Neural crest cell (in vitro differentiated cells): Measurements from ENCODE around the gene EEF2K. TPM values are rescaled to one million over a fixed set of nuclear protein-coding genes. Genes with fewer than 3 reads are reported as not detected.

Source experiments
- DNase-seq: peaks from one replicate; pipeline ENCODE4 v3.0.0; 2021; ENCODE audit warnings: low read depth, mixed read lengths, low spot score
- H3K27ac Mint-ChIP-seq: one replicate; pipeline ENCODE4 v1.8.0; 2021; ENCODE audit warnings: mild to moderate bottlenecking, mixed read lengths; ENCODE audit not compliant: unreplicated experiment
- H3K27me3 Mint-ChIP-seq: 2 replicates; pipeline ENCODE4 v1.8.0; 2021; ENCODE audit warnings: low read depth, mild to moderate bottlenecking, mixed read lengths
- H3K36me3 Mint-ChIP-seq: 2 replicates; pipeline ENCODE4 v1.8.0; 2021; ENCODE audit warnings: low read depth, mild to moderate bottlenecking, mixed read lengths
- H3K4me1 Mint-ChIP-seq: 2 replicates; pipeline ENCODE4 v1.8.0; 2021; ENCODE audit warnings: mixed read lengths
- H3K4me3 Mint-ChIP-seq: one replicate; pipeline ENCODE4 v1.8.0; 2021; ENCODE audit warnings: mild to moderate bottlenecking, mixed read lengths
- H3K9me3 Mint-ChIP-seq: 2 replicates; pipeline ENCODE4 v1.8.0; 2021; ENCODE audit warnings: mixed read lengths
- CTCF ChIP-seq: fragments of 200-600 bp; sonication (generic); conservative IDR thresholded peaks from 2 replicates; pipeline ENCODE4 v1.5.0; 2021; ENCODE audit warnings: antibody characterized with exemption, mild to moderate bottlenecking
- total RNA-seq: library from RNA; stranded (reverse); gene quantifications from 2 replicates; pipeline ENCODE4 v1.2.1, GENCODE V29; 2021

The EEF2K gene
- total RNA-seq, 1 donor from 2014 or later: 20.3 TPM

- H3K27ac Mint-ChIP-seq: no peak overlapping the region
- H3K4me1 Mint-ChIP-seq: no peaks in the 10 kb centered on the region
- no peak for DNase-seq
- H3K27me3 Mint-ChIP-seq: no peaks in the 10 kb centered on the region
- no peak for TF ChIP-seq CTCF
- H3K36me3 Mint-ChIP-seq: peaks cover 6% of the 10 kb centered on the region
- no peak overlapping the region for H3K4me3 Mint-ChIP-seq
- no peaks in the 10 kb centered on the region for H3K9me3 Mint-ChIP-seq
Observed at GRCh38 chr16:22325598-22326368, 119.7 kb downstream of the EEF2K start.

- Mint-ChIP-seq H3K4me1 (no peaks in the 10 kb centered on the region), H3K36me3 (peaks cover 7% of the 10 kb centered on the region), H3K27me3 (no peaks in the 10 kb centered on the region), H3K27ac (no peak overlapping the region), H3K4me3 (no peak overlapping the region), H3K9me3 (no peaks in the 10 kb centered on the region)
- DNase-seq: no peak
- no peak for TF ChIP-seq CTCF
Observed at GRCh38 chr16:22326369-22326652, 120.2 kb downstream of the EEF2K start.

- TF ChIP-seq CTCF: no peak
- Mint-ChIP-seq H3K27me3 (no peaks in the 10 kb centered on the region), H3K36me3 (peaks cover 13% of the 10 kb centered on the region)
Observed at GRCh38 chr16:22326771-22327445, 120.8 kb downstream of the EEF2K start.

GRCh38 chr16:22327446-22327775, 121.3 kb downstream of the EEF2K start:
- Mint-ChIP-seq H3K36me3 (peaks cover 18% of the 10 kb centered on the region), H3K27me3 (no peaks in the 10 kb centered on the region), H3K4me3 (no peak overlapping the region), H3K4me1 (no peaks in the 10 kb centered on the region), H3K9me3 (no peaks in the 10 kb centered on the region), H3K27ac (no peak overlapping the region)
- no peak for TF ChIP-seq CTCF
- no peak for DNase-seq

More at GRCh38 chr16:22326771-22327445, 120.8 kb downstream of the EEF2K start:
- H3K4me3 Mint-ChIP-seq: no peak overlapping the region
- no peaks in the 10 kb centered on the region for H3K4me1 Mint-ChIP-seq
- peak overlapping the region; percentile 43 for H3K27ac Mint-ChIP-seq
- no peaks in the 10 kb centered on the region for H3K9me3 Mint-ChIP-seq
- no peak for DNase-seq

GRCh38 chr16:22328081-22328725, 122.1 kb downstream of the EEF2K start:
- no peak for DNase-seq
- no peak for TF ChIP-seq CTCF
- no peaks in the 10 kb centered on the region for H3K9me3 Mint-ChIP-seq
- no peaks in the 10 kb centered on the region for H3K4me1 Mint-ChIP-seq
- H3K27me3 Mint-ChIP-seq: no peaks in the 10 kb centered on the region
- no peak overlapping the region for H3K27ac Mint-ChIP-seq
- no peak overlapping the region for H3K4me3 Mint-ChIP-seq
- H3K36me3 Mint-ChIP-seq: peaks cover 20% of the 10 kb centered on the region
